Raji (cell line): Measurements from ENCODE around the gene MAP2K5.

ENCODE experiments used
- POLR2A ChIP-seq: IDR thresholded peaks from 2 replicates; pipeline ENCODE4 v1.6.1; 2011; ENCODE audit warnings: low read depth, low read length, control low read depth; ENCODE audit not compliant: insufficient read depth

Gene MAP2K5

GRCh38 chr15:67807141-67807540 is 264.6 kb downstream of the MAP2K5 start:
- no peak for TF ChIP-seq POLR2A

- no peak for TF ChIP-seq POLR2A
Measured at GRCh38 chr15:67807836-67808235, 265.3 kb downstream of the MAP2K5 start.

- TF ChIP-seq POLR2A: no peak
Measured at GRCh38 chr15:67808821-67809220, 266.3 kb downstream of the MAP2K5 start.

- TF ChIP-seq POLR2A: no peak
Measured at GRCh38 chr15:67809441-67809840, 266.9 kb downstream of the MAP2K5 start.

- no peak for TF ChIP-seq POLR2A
Measured at GRCh38 chr15:67809866-67810265, 267.4 kb downstream of the MAP2K5 start.

- no peak for TF ChIP-seq POLR2A
Measured at GRCh38 chr15:67812241-67812644, 269.7 kb downstream of the MAP2K5 start.

GRCh38 chr15:67813104-67813634 is 270.7 kb downstream of the MAP2K5 start:
- TF ChIP-seq POLR2A: no peak

GRCh38 chr15:67815036-67815592 is 272.6 kb downstream of the MAP2K5 start:
- TF ChIP-seq POLR2A: no peak

GRCh38 chr15:67816668-67817067 is 274.2 kb downstream of the MAP2K5 start:
- TF ChIP-seq POLR2A: no peak

- TF ChIP-seq POLR2A: no peak
Measured at GRCh38 chr15:67818464-67818863, 276.0 kb downstream of the MAP2K5 start.

GRCh38 chr15:67819636-67820035 is 277.1 kb downstream of the MAP2K5 start:
- no peak for TF ChIP-seq POLR2A

- TF ChIP-seq POLR2A: no peak
Measured at GRCh38 chr15:67820122-67820991, 277.9 kb downstream of the MAP2K5 start.

- TF ChIP-seq POLR2A: no peak
Measured at GRCh38 chr15:67820992-67821783, 278.7 kb downstream of the MAP2K5 start.

- no peak for TF ChIP-seq POLR2A
Measured at GRCh38 chr15:67821784-67822440, 279.4 kb downstream of the MAP2K5 start.

GRCh38 chr15:67822537-67823313 is 280.2 kb downstream of the MAP2K5 start:
- TF ChIP-seq POLR2A: no peak
